Esophagus squamous epithelium (tissue), 5 donors: ENCODE measurements around the gene RIC8A. TPM values are rescaled to one million over a fixed set of nuclear protein-coding genes. Genes with fewer than 3 reads are reported as not detected.

Experiments
- DNase-seq: peaks from one replicate; lab custom pipeline; 2025; lab: John Stamatoyannopoulos, UW
- H3K27ac ChIP-seq, 4 donors: fragments of 200-600 bp; sonication (generic); one replicate each; pipeline ENCODE4 v1.5.1; 2016 to 2019; ENCODE audit warnings: mild to moderate bottlenecking in 1 of 4
- H3K27me3 ChIP-seq, 4 donors: fragments of 200-600 bp; sonication (generic); 1 replicate in 3 of 4; 2 replicates in 1 of 4; pipeline versions ENCODE4 v1.5.1 to v1.6.0; 2017 to 2021; ENCODE audit warnings: antibody characterized with exemption in 1 of 4
- H3K36me3 ChIP-seq, 3 donors: fragments of 200-600 bp; sonication (generic); one replicate each; pipeline ENCODE4 v1.5.1; 2016 to 2019
- H3K4me1 ChIP-seq, 3 donors: fragments of 200-600 bp; sonication (generic); one replicate each; pipeline ENCODE4 v1.5.1; 2017 to 2019
- H3K4me3 ChIP-seq, 4 donors: fragments of 200-600 bp; sonication (generic); 1 replicate in 3 of 4; 2 replicates in 1 of 4; pipeline ENCODE4 v1.5.1; 2016 to 2019; ENCODE audit warnings: mild to moderate bottlenecking in 2 of 4, moderate library complexity in 1 of 4
- H3K9me3 ChIP-seq, 3 donors: fragments of 200-600 bp; sonication (generic); one replicate each; pipeline ENCODE4 v1.5.1; 2016 to 2019
- POLR2A ChIP-seq, 4 donors: fragments of 450-650 bp; IDR thresholded peaks; one replicate each; pipeline ENCODE4 v1.6.1; 2017; ENCODE audit warnings: antibody characterized with exemption in 4 of 4, mild to moderate bottlenecking in 4 of 4, moderate library complexity in 3 of 4
- WGBS, 2 donors: methylation state at CpG; one replicate each; pipeline ENCODE4 v1.1.5; 2018; 5-methylcytosine and 5-hydroxymethylcytosine counted together
- intact Hi-C: fragments of 100-400 bp; cut with DNase I; formaldehyde crosslinking; loops from one replicate; pipeline ENCODE4 v1.15.0; 2022
- total RNA-seq, 4 donors: library from RNA; depleted of rRNA; stranded (reverse); fragments of >200 nt; gene quantifications; one replicate each; pipeline ENCODE4 v1.1.0, GENCODE V29; 2016
- TF ChIP-seq, protein P1 (sequence below), 6 experiments: fragments of 450-650 bp in 4 of 6; fragments of 200-600 bp in 2 of 6; sonication (generic) in 2 of 6; IDR thresholded peaks; one replicate each; pipeline ENCODE4 v1.5.1; 2016 to 2019; ENCODE audit warnings: antibody characterized with exemption in 6 of 6, mild to moderate bottlenecking in 4 of 6, moderate library complexity in 4 of 6
- donor health status: DM: yes; HTN: yes; CAD: no.

The RIC8A gene
- total RNA-seq, 4 donors from 2014 or later: 48.3 to 71.1 (median 60.2) TPM

DNA sequence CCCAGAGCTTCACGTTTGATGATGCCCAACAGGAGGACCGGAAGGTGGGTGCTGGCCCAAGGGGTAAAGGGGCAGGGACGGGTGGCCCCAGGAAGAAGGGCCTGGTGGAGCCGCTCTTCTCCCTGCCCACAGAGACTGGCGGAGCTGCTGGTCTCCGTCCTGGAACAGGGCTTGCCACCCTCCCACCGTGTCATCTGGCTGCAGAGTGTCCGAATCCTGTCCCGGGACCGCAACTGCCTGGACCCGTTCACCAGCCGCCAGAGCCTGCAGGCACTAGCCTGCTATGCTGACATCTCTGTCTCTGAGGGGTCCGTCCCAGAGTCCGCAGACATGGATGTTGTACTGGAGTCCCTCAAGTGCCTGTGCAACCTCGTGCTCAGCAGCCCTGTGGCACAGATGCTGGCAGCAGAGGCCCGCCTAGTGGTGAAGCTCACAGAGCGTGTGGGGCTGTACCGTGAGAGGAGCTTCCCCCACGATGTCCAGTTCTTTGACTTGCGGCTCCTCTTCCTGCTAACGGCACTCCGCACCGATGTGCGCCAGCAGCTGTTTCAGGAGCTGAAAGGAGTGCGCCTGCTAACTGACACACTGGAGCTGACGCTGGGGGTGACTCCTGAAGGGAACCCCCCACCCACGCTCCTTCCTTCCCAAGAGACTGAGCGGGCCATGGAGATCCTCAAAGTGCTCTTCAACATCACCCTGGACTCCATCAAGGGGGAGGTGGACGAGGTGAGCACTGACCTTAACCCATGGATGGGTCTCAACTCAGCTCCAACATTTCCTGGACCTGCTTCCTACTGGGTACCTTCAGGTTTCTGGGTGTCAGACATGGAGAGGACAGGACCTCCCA lies 2.0 kb downstream of the RIC8A start:
- Histone ChIP-seq H3K9me3 (no peaks in the 10 kb centered on the region), H3K4me3 (peak overlapping the region; percentile 80 to 100 (median 90)), H3K36me3 (peaks cover 35 to 67% (median 41%) of the 10 kb centered on the region in 3 donors), H3K4me1 (peaks cover 29 to 52% (median 30%) of the 10 kb centered on the region in 3 donors), H3K27me3 (no peaks in the 10 kb centered on the region), H3K27ac (peak overlapping the region; percentile 96 to 100 (median 98))
- WGBS, 2 donors: 35 to 72% methylated on average over 4 to 17 of the region's 29 CpGs
- intact Hi-C loops: no loop called here
- TF ChIP-seq, protein P1, sequence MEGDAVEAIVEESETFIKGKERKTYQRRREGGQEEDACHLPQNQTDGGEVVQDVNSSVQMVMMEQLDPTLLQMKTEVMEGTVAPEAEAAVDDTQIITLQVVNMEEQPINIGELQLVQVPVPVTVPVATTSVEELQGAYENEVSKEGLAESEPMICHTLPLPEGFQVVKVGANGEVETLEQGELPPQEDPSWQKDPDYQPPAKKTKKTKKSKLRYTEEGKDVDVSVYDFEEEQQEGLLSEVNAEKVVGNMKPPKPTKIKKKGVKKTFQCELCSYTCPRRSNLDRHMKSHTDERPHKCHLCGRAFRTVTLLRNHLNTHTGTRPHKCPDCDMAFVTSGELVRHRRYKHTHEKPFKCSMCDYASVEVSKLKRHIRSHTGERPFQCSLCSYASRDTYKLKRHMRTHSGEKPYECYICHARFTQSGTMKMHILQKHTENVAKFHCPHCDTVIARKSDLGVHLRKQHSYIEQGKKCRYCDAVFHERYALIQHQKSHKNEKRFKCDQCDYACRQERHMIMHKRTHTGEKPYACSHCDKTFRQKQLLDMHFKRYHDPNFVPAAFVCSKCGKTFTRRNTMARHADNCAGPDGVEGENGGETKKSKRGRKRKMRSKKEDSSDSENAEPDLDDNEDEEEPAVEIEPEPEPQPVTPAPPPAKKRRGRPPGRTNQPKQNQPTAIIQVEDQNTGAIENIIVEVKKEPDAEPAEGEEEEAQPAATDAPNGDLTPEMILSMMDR (IDR thresholded peaks at IDR 0.05): no peak
- TF ChIP-seq POLR2A (IDR thresholded peaks at IDR 0.05): no peak
- no peak for DNase-seq

GRCh38 chr11:210122-210802 lies 2.8 kb downstream of the RIC8A start:
- Histone ChIP-seq H3K4me3 (peak overlapping the region in 1 of 4 donors; percentile 100), H3K36me3 (peaks cover 32 to 67% (median 47%) of the 10 kb centered on the region in 3 donors), H3K4me1 (peaks cover 26 to 45% (median 29%) of the 10 kb centered on the region in 3 donors), H3K27ac (peak overlapping the region; percentile 25 to 99 (median 97)), H3K9me3 (no peaks in the 10 kb centered on the region), H3K27me3 (no peaks in the 10 kb centered on the region)
- TF ChIP-seq POLR2A (IDR thresholded peaks at IDR 0.05): no peak
- no peak for DNase-seq
- WGBS, 2 donors: 84 to 90% methylated on average over 8 to 9 of the region's 9 CpGs
- intact Hi-C loops: no loop called here

DNA sequence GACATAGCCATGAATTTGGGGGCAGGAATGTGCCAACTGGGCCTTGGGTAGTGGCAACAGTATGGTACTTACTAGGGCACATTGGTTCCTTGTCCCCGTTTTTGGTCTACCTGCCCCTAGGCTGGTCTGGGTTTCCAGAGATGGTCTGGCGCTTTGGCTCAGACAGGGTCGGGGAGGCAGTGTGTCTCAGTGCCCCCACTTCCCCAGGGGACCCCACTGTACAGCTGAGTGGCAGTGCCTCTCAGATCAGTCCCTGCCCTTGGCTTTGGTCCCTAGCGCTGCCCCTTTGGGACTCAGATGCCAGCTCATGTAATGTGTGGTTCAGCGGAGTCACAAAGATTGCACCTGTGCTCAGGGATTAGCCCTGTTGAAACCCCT lies 3.3 kb downstream of the RIC8A start:
- WGBS, 2 donors: 85 to 100% methylated on average over 1 to 3 of the region's 5 CpGs
- Histone ChIP-seq H3K27ac (no peak overlapping the region), H3K4me1 (peaks cover 20 to 39% (median 24%) of the 10 kb centered on the region in 3 donors), H3K9me3 (no peaks in the 10 kb centered on the region), H3K36me3 (peaks cover 35 to 67% (median 52%) of the 10 kb centered on the region in 3 donors), H3K27me3 (no peaks in the 10 kb centered on the region), H3K4me3 (no peak overlapping the region)
- no peak for DNase-seq
- intact Hi-C loops: no loop called here
- TF ChIP-seq, protein P1 (IDR thresholded peaks at IDR 0.05): no peak
- TF ChIP-seq POLR2A (IDR thresholded peaks at IDR 0.05): no peak

DNA sequence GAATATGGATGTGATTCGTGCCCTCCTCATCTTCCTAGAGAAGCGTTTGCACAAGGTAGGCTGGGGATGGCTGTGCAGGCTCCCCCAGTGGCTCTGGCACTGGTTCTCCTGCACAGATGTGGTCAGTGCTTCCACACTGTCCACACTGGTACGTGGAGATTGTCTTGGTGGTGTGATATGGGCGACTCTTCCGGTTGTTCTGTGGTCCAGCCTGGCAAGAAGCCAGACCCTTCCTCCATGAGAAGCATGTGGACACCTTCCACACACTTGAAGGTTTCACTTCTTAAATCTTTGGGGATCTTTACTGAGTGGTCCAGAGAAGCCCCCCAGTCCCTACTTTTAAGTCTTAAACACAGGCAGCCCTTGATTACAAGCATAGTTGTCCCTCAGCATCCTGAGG lies 3.8 kb downstream of the RIC8A start:
- Histone ChIP-seq H3K36me3 (peaks cover 35 to 70% (median 52%) of the 10 kb centered on the region in 3 donors), H3K4me3 (no peak overlapping the region), H3K27me3 (no peaks in the 10 kb centered on the region), H3K9me3 (no peaks in the 10 kb centered on the region), H3K27ac (no peak overlapping the region), H3K4me1 (peaks cover 15 to 34% (median 19%) of the 10 kb centered on the region in 3 donors)
- DNase-seq: no peak
- no peak for TF ChIP-seq POLR2A (IDR thresholded peaks at IDR 0.05)
- TF ChIP-seq, protein P1 (IDR thresholded peaks at IDR 0.05): no peak
- intact Hi-C loops: no loop called here
- WGBS, 2 donors: 78 to 81% methylated on average over 3 to 5 of the region's 5 CpGs

DNA sequence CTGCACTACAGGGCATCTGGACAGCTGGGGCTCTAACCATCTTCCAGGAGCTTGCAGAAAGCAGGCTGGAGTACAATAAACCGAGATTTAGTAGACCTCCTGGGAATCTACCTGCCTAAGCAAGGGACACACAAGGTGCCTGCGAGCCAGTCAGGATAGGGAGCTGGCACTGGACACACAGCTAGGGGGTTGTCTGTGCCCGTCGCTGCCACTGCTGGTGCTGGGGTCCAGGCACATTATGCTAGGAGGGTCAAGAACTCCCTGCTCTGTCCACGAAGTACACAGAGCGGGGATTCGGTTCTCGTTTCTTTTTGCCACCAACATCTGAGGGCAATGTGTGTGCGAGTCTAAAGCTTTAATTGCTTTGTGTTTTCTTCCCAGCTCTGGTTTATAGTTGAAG lies 4.2 kb downstream of the RIC8A start:
- TF ChIP-seq, protein P1 (IDR thresholded peaks at IDR 0.05): no peak
- no peak for TF ChIP-seq POLR2A (IDR thresholded peaks at IDR 0.05)
- Histone ChIP-seq H3K4me1 (peaks cover 13 to 30% (median 17%) of the 10 kb centered on the region in 3 donors), H3K36me3 (peaks cover 35 to 74% (median 52%) of the 10 kb centered on the region in 3 donors), H3K27ac (no peak overlapping the region), H3K27me3 (no peaks in the 10 kb centered on the region), H3K4me3 (no peak overlapping the region), H3K9me3 (no peaks in the 10 kb centered on the region)
- no peak for DNase-seq
- intact Hi-C loops: no loop called here
- whole genome bisulfite sequencing, 2 donors: 82 to 89% methylated on average over 8 to 9 of the region's 9 CpGs
